ENCODE measurements around the gene DGKZ.

DGKZ gene

GRCh38 chr11:46392421-46393230 is 45.4 kb downstream of the DGKZ start:
- TF ChIP-seq, protein P1, sequence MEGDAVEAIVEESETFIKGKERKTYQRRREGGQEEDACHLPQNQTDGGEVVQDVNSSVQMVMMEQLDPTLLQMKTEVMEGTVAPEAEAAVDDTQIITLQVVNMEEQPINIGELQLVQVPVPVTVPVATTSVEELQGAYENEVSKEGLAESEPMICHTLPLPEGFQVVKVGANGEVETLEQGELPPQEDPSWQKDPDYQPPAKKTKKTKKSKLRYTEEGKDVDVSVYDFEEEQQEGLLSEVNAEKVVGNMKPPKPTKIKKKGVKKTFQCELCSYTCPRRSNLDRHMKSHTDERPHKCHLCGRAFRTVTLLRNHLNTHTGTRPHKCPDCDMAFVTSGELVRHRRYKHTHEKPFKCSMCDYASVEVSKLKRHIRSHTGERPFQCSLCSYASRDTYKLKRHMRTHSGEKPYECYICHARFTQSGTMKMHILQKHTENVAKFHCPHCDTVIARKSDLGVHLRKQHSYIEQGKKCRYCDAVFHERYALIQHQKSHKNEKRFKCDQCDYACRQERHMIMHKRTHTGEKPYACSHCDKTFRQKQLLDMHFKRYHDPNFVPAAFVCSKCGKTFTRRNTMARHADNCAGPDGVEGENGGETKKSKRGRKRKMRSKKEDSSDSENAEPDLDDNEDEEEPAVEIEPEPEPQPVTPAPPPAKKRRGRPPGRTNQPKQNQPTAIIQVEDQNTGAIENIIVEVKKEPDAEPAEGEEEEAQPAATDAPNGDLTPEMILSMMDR (conservative IDR thresholded peaks at IDR 0.05; ENCODE audit: control insufficient read depth, insufficient read depth, low read depth, low read length) = no peak
- peak; percentile 72 for DNase-seq (ENCODE audit: low read depth)
- H3K4me3 ChIP-seq (ENCODE audit: control insufficient read depth, low read depth, low read length) = peak overlapping the region; percentile 35

DNA sequence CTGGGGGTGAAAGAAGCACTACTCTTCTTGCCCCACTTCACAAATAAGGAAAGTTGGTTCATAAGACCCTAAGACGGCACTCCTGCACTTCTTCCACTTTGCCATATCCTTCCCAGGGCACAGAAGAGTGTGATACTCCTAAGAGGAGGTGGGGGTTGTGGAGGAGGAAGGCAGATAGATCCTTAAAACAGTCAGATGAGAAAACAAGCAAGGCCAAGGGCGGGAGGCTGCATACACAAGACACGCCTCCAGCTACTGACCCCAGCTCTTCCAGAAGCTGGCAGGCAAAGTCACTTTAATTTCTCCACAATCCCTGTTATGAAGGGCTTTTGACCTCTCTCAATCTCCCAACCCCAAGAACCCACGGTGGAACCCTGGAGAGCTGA is 46.0 kb downstream of the DGKZ start:
- DNase-seq (ENCODE audit: low read depth) = no peak
- no peak overlapping the region for H3K4me3 ChIP-seq (ENCODE audit: control insufficient read depth, low read depth, low read length)
- TF ChIP-seq, protein P1 (conservative IDR thresholded peaks at IDR 0.05; ENCODE audit: control insufficient read depth, insufficient read depth, low read depth, low read length) = no peak

DNA sequence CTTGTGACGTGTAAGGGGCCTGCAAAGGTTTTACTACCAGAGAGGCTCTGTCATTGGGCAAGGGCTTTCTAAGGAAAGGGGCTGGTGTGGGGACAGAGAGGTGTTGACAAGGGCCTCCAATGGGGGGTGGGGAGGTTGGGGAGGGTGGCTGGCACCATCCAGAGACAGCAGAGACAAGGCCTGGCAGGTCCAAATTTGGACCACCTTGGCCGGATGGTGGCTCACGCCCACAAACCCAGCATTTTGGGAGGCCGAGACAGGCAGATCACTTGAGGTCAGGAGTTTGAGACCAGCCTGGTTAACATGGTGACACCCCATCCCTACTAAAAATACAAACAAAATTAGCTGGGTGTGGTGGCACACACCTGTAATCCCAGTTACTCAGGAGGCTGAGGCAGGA is 46.5 kb downstream of the DGKZ start:
- TF ChIP-seq, protein P1 (conservative IDR thresholded peaks at IDR 0.05; ENCODE audit: control insufficient read depth, insufficient read depth, low read depth, low read length) = no peak
- H3K4me3 ChIP-seq (ENCODE audit: control insufficient read depth, low read depth, low read length) = no peak overlapping the region
- no peak for DNase-seq (ENCODE audit: low read depth)

DNA sequence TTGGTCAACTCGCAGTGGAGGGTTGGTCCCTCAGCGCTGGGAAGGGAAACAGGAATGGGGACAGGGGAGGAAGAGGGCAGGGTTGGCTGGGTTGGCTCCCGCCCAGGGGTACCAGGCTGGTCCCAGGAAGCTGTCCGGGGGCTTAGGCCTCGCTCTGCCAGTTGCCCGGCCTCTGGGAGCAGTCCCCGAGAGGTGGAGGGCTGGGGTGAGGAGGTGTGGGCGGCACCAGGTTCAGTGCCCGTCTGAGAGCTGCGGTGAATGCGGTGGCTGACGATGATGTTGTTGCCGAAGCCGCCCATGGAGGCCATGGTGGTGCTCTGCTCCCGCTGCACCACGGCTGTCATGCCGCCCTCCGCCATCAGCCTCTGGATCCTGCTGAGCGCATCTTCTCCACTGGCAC is 50.3 kb downstream of the DGKZ start:
- no peak overlapping the region for H3K4me3 ChIP-seq (ENCODE audit: control insufficient read depth, low read depth, low read length)
- TF ChIP-seq, protein P1 (conservative IDR thresholded peaks at IDR 0.05; ENCODE audit: control insufficient read depth, insufficient read depth, low read depth, low read length) = no peak
- DNase-seq (ENCODE audit: low read depth) = no peak

- DNase-seq (ENCODE audit: low read depth) = no peak
- TF ChIP-seq, protein P1 (conservative IDR thresholded peaks at IDR 0.05; ENCODE audit: control insufficient read depth, insufficient read depth, low read depth, low read length) = no peak
- no peak overlapping the region for H3K4me3 ChIP-seq (ENCODE audit: control insufficient read depth, low read depth, low read length)
These were observed 56.0 kb downstream of the DGKZ start for GRCh38 chr11:46402957-46403902.

DNA sequence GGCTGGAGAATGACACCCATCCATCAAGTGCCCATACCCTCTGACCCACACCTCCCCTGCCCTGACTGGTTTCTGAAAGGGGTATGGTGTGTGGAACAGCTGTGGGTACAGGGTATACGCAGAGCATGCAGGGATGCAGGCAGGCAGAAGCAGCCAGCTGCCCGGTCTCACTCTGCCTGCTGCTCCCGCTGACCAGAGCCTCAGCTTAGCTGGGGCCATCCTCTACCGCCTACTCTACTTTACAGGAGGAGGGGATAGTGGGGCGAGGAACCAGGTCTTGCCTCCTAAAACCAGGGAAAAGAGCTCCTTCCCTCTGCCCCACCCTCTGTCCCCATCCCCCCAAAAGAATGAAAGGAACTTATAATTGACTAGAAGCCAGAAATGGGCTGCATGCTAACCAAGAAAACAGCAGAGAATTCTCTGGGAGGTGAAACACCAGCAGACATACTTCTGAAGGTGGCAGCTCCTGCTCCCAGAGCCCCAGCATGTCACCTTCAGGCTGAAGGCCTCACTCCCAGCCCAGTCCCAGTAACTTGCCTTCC is 57.3 kb downstream of the DGKZ start:
- TF ChIP-seq, protein P1 (conservative IDR thresholded peaks at IDR 0.05; ENCODE audit: control insufficient read depth, insufficient read depth, low read depth, low read length) = no peak
- H3K4me3 ChIP-seq (ENCODE audit: control insufficient read depth, low read depth, low read length) = no peak overlapping the region
- no peak for DNase-seq (ENCODE audit: low read depth)

All from fibroblast of mammary gland (primary cell).